Astrocyte of the hippocampus (primary cell): ENCODE results near the gene BACH2.
"Not testable (repeated sequence)": the region's sequence is repeated elsewhere in the genome, so short reads cannot be mapped to it uniquely, and the experiment has no call there.

Experiments used
- DNase-seq: peaks from one replicate; pipeline ENCODE4 v3.0.0; 2011; ENCODE audit warnings: low read depth, low spot score

BACH2 gene

GRCh38 chr6:90033746-90034271, 262.8 kb downstream of the BACH2 start:
- no peak for DNase-seq

GRCh38 chr6:90032489-90033212, 264.0 kb downstream of the BACH2 start:
- DNase-seq = not testable (repeated sequence)

GRCh38 chr6:90028995-90029635, 267.5 kb downstream of the BACH2 start:
- DNase-seq = no peak

GRCh38 chr6:90028066-90028778, 268.4 kb downstream of the BACH2 start:
- no peak for DNase-seq

- no peak for DNase-seq
These were observed 270.4 kb downstream of the BACH2 start for GRCh38 chr6:90026216-90026615.

GRCh38 chr6:90025523-90026061, 271.1 kb downstream of the BACH2 start:
- peak; percentile 70 for DNase-seq

GRCh38 chr6:90024633-90025032, 272.0 kb downstream of the BACH2 start:
- no peak for DNase-seq

GRCh38 chr6:90021711-90022110, 274.9 kb downstream of the BACH2 start:
- DNase-seq = no peak

GRCh38 chr6:90020746-90021145, 275.9 kb downstream of the BACH2 start:
- DNase-seq = no peak

GRCh38 chr6:90019216-90019615, 277.4 kb downstream of the BACH2 start:
- DNase-seq = no peak

- no peak for DNase-seq
These were observed 280.8 kb downstream of the BACH2 start for GRCh38 chr6:90015883-90016282.

GRCh38 chr6:90008908-90009501, 287.6 kb downstream of the BACH2 start:
- DNase-seq = peak; percentile 48

GRCh38 chr6:90008189-90008907, 288.3 kb downstream of the BACH2 start:
- DNase-seq = no peak

GRCh38 chr6:90005048-90005827, 291.4 kb downstream of the BACH2 start:
- DNase-seq = no peak

GRCh38 chr6:90004511-90004910, 292.1 kb downstream of the BACH2 start:
- DNase-seq = peak; percentile 26

- DNase-seq = peak; percentile 70
These were observed 292.7 kb downstream of the BACH2 start for GRCh38 chr6:90003941-90004340.

- DNase-seq = peak; percentile 37
These were observed 293.4 kb downstream of the BACH2 start for GRCh38 chr6:90003069-90003795.

- peak; percentile 43 for DNase-seq
These were observed 295.5 kb downstream of the BACH2 start for GRCh38 chr6:90000864-90001731.
